Measurements from ENCODE around the gene LHX3. TPM values are rescaled to one million over a fixed set of nuclear protein-coding genes. Genes with fewer than 3 reads are reported as not detected.

The LHX3 gene
- polyA plus RNA-seq, 1 of the 3 experiments (the other 2 are of a cell fraction), result not detected

DNA sequence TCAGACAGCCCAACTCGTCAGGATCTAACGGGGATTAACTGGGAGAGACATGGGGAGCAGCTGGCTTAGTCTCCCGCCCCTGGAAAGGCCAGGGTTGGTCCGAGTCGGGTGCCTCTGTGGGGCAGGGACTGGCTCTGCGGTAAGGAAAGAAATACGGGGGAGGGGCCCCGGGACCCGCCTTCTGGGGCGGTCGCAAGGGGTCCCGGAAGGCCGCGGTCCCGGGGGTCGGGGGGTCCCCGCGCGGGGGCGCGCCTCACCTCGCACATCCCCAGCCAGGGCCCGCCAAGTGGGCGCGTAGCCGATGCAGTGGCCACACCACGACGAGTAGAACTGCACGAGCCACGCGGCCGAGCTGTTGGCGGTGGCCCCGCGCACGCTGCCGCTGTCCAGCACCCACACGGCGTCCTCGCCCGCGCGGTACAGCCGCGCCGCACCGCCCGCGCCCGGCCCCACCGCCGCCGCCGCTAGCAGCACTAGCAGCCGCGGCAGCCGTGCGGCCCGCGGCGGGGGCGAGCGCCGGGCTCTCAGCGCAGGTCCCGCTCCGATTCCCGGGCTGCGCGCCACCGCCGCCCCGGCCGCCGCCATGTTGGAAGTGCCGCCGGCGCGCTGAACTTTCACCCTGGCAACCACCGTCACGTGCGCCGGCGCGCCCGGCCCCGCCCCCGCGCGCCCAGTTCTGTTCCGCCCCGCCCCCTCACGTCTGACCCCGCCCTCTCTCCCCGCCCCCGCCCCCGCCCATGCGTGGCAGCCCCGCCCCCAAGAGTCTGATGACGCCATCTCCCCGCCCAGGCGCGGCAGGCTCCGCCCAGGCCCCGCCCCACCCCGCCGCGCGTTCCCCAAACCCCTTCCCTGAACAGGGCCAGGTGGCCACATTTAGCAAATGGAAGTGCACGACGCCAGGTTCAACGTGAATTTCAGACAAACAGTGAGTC, 40.6 kb upstream of the LHX3 start, which contains the start of gene QSOX2 (continued):
- TF ChIP-seq, protein P1, sequence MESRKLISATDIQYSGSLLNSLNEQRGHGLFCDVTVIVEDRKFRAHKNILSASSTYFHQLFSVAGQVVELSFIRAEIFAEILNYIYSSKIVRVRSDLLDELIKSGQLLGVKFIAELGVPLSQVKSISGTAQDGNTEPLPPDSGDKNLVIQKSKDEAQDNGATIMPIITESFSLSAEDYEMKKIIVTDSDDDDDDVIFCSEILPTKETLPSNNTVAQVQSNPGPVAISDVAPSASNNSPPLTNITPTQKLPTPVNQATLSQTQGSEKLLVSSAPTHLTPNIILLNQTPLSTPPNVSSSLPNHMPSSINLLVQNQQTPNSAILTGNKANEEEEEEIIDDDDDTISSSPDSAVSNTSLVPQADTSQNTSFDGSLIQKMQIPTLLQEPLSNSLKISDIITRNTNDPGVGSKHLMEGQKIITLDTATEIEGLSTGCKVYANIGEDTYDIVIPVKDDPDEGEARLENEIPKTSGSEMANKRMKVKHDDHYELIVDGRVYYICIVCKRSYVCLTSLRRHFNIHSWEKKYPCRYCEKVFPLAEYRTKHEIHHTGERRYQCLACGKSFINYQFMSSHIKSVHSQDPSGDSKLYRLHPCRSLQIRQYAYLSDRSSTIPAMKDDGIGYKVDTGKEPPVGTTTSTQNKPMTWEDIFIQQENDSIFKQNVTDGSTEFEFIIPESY (IDR thresholded peaks at IDR 0.05; ENCODE audit: borderline replicate concordance, low read depth), result no peak
- TF ChIP-seq FOXM1 (IDR thresholded peaks at IDR 0.05; ENCODE audit: low read depth) (no peak), RFX5 (IDR thresholded peaks at IDR 0.05; ENCODE audit: low read length) (no peak), NFIC (IDR thresholded peaks at IDR 0.05; ENCODE audit: borderline replicate concordance) (no peak), MXI1 (IDR thresholded peaks at IDR 0.05; ENCODE audit: low read depth, low read length) (peak; percentile 95), TCF12 (IDR thresholded peaks at IDR 0.05) (no peak), TEAD4 (IDR thresholded peaks at IDR 0.05; ENCODE audit: borderline replicate concordance, insufficient read depth) (no peak), POLR2AphosphoS5 (IDR thresholded peaks at IDR 0.05; ENCODE audit: low read depth, low read length) (peak; percentile 33; the same call in 1 of the 2 replicates), ELF1 (IDR thresholded peaks at IDR 0.05) (no peak), RCOR1 (IDR thresholded peaks at IDR 0.05; ENCODE audit: low read length) (no peak), MEF2A (IDR thresholded peaks at IDR 0.05; ENCODE audit: borderline replicate concordance, low read depth) (no peak), TAF1 (IDR thresholded peaks at IDR 0.05; ENCODE audit: borderline replicate concordance, low read depth, low read length) (peak; percentile 88; the same call in 1 of the 2 replicates)
- TF ChIP-seq, protein P2, sequence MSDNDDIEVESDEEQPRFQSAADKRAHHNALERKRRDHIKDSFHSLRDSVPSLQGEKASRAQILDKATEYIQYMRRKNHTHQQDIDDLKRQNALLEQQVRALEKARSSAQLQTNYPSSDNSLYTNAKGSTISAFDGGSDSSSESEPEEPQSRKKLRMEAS (IDR thresholded peaks at IDR 0.05; ENCODE audit: low read depth), result peak; percentile 83
- TF ChIP-seq, protein P3, sequence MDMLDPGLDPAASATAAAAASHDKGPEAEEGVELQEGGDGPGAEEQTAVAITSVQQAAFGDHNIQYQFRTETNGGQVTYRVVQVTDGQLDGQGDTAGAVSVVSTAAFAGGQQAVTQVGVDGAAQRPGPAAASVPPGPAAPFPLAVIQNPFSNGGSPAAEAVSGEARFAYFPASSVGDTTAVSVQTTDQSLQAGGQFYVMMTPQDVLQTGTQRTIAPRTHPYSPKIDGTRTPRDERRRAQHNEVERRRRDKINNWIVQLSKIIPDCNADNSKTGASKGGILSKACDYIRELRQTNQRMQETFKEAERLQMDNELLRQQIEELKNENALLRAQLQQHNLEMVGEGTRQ (IDR thresholded peaks at IDR 0.05; ENCODE audit: borderline replicate concordance, low read depth, low read length), result peak; percentile 56; the same call in 1 of the 2 replicates
- TF ChIP-seq, protein P4, sequence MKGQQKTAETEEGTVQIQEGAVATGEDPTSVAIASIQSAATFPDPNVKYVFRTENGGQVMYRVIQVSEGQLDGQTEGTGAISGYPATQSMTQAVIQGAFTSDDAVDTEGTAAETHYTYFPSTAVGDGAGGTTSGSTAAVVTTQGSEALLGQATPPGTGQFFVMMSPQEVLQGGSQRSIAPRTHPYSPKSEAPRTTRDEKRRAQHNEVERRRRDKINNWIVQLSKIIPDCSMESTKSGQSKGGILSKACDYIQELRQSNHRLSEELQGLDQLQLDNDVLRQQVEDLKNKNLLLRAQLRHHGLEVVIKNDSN (IDR thresholded peaks at IDR 0.05; ENCODE audit: borderline replicate concordance, low read depth), result peak; percentile 87

DNA sequence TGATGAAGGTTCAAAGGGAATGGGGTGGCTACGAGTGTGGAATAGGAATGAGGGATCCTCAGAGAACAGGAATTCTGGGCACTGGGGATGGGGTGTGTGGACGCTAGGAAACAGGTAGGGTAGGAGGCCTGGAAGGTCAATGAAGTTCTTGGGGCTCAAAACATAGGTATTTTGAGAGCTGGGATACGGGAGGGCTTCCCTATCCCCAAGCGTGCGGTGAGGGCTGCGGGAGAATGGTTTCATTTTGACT, 40.0 kb upstream of the LHX3 start:
- DNase-seq, result no peak
- Histone ChIP-seq H2AFZ (ENCODE audit: low read depth) (no peak overlapping the region), H3K36me3 (replicated peaks in 1 of 2; ENCODE audit: control insufficient read depth in 1 of 2, insufficient read depth in 2 of 2, low read length in 1 of 2) (peaks cover 0 to 4% of the 10 kb centered on the region in 2 experiments), H3F3A (replicated peaks; ENCODE audit: insufficient read depth) (peaks cover 4% of the 10 kb centered on the region), H3K9ac (peak overlapping the region; percentile 65), H3K9me2 (no peaks in the 10 kb centered on the region), H3K27ac (ENCODE audit: low read depth in 2 of 2, low read length in 1 of 2) (no peak overlapping the region; a peak in 1 of 4 replicates), H3K4me1 (ENCODE audit: control insufficient read depth in 1 of 2, insufficient read depth in 2 of 2, low read depth in 1 of 2, low read length in 1 of 2) (peaks cover 8 to 32% of the 10 kb centered on the region in 2 experiments; a peak in 3 of 4 replicates), H4K20me1 (ENCODE audit: insufficient read depth) (peaks cover 46% of the 10 kb centered on the region), H3K4me3 (ENCODE audit: low read depth in 2 of 2, low read length in 1 of 2) (peak overlapping the region; percentile 70 to 86), H3K27me3 (ENCODE audit: insufficient read depth) (no peaks in the 10 kb centered on the region), H3K4me2 (peak overlapping the region; percentile 95), H3K79me2 (ENCODE audit: insufficient read depth) (peaks cover 44% of the 10 kb centered on the region), H3K9me3 (no peaks in the 10 kb centered on the region)
- ChIA-PET POLR2A (interaction anchor here (0.7 kb wide), 1 partner anchor 22 kb away, joined by 4 read pairs; no protein-coding TSS in a partner anchor), CTCF (interaction anchor here (1.4 kb wide), 2 partner anchors 39 to 74 kb away, joined by 3 to 7 read pairs; no protein-coding TSS in a partner anchor)
- WGBS (ENCODE audit: low lambda C conversion rate), result 23% methylated on average over 6 of the region's 6 CpGs
- TF ChIP-seq, protein P5, sequence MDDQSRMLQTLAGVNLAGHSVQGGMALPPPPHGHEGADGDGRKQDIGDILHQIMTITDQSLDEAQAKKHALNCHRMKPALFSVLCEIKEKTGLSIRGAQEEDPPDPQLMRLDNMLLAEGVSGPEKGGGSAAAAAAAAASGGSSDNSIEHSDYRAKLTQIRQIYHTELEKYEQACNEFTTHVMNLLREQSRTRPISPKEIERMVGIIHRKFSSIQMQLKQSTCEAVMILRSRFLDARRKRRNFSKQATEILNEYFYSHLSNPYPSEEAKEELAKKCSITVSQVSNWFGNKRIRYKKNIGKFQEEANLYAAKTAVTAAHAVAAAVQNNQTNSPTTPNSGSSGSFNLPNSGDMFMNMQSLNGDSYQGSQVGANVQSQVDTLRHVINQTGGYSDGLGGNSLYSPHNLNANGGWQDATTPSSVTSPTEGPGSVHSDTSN (IDR thresholded peaks at IDR 0.05), result no peak
- TF ChIP-seq TCF12 (IDR thresholded peaks at IDR 0.05), result no peak
- TF ChIP-seq MEF2A (IDR thresholded peaks at IDR 0.05; ENCODE audit: borderline replicate concordance, low read depth), result no peak
- TF ChIP-seq GATA2 (CRISPR knock-in tag; IDR thresholded peaks at IDR 0.05), result no peak
- no peak for TF ChIP-seq EZH2phosphoT487 (IDR thresholded peaks at IDR 0.05; ENCODE audit: borderline replicate concordance, low read depth)
- no peak for TF ChIP-seq NRF1 (IDR thresholded peaks at IDR 0.05; ENCODE audit: low read depth, low read length)
- TF ChIP-seq YY1 (IDR thresholded peaks at IDR 0.05; ENCODE audit: low read depth), result no peak
- TF ChIP-seq RFX5 (IDR thresholded peaks at IDR 0.05; ENCODE audit: low read length), result no peak
- TF ChIP-seq, protein P1 (IDR thresholded peaks at IDR 0.05; ENCODE audit: borderline replicate concordance, low read depth), result no peak
- no peak for TF ChIP-seq FOSL2 (IDR thresholded peaks at IDR 0.05; ENCODE audit: borderline replicate concordance, low read depth)
